Stimulated activated naive B cell treated with anti-CD40 and anti-IgM and Interleukin-4, amounts not matched to agents 10 μg/mL and 1 μg/mL and 100 μg/mL, for 72 hours (primary cell): ENCODE results near the gene CAPZB.

ENCODE experiments used
- ATAC-seq, 2 donors: fragments of 150-1000 bp; cut with Tn5 transposase; replicated peaks; 2 replicates each; pipeline ENCODE4 v1.10.0; 2021; ENCODE audit warnings: moderate library complexity in 1 of 2
- DNase-seq: peaks from one replicate; pipeline ENCODE4 v3.0.0; 2021
- H3K27ac Mint-ChIP-seq: one replicate; pipeline ENCODE4 v1.8.0; 2022; ENCODE audit warnings: mild to moderate bottlenecking, mixed read lengths
- H3K27me3 Mint-ChIP-seq, 2 donors: one replicate each; pipeline ENCODE4 v1.8.0; 2022; ENCODE audit warnings: mixed read lengths in 2 of 2
- H3K36me3 Mint-ChIP-seq, 2 donors: one replicate each; pipeline ENCODE4 v1.8.0; 2022; ENCODE audit warnings: mixed read lengths in 2 of 2, mild to moderate bottlenecking in 1 of 2
- H3K4me1 Mint-ChIP-seq, 2 donors: one replicate each; pipeline ENCODE4 v1.8.0; 2022; ENCODE audit warnings: mixed read lengths in 2 of 2, mild to moderate bottlenecking in 1 of 2
- H3K4me3 Mint-ChIP-seq, 2 donors: one replicate each; pipeline ENCODE4 v1.8.0; 2022; ENCODE audit warnings: mild to moderate bottlenecking in 2 of 2, mixed read lengths in 2 of 2, moderate library complexity in 1 of 2
- H3K9me3 Mint-ChIP-seq, 2 donors: one replicate each; pipeline ENCODE4 v1.8.0; 2022; ENCODE audit warnings: mixed read lengths in 2 of 2, mild to moderate bottlenecking in 1 of 2

The CAPZB gene

GRCh38 chr1:19337289-19337688 is 148.1 kb downstream of the CAPZB start:
- ATAC-seq (no peak), DNase-seq (no peak)
- H3K4me3 Mint-ChIP-seq, result peak overlapping the region in 1 of 2 donors; percentile 3
- H3K9me3 Mint-ChIP-seq, result no peaks in the 10 kb centered on the region
- H3K27ac Mint-ChIP-seq, result peak overlapping the region; percentile 75
- H3K27me3 Mint-ChIP-seq, result no peaks in the 10 kb centered on the region
- peaks cover 34 to 56% of the 10 kb centered on the region in 2 donors for H3K36me3 Mint-ChIP-seq
- peaks cover 21 to 30% of the 10 kb centered on the region in 2 donors for H3K4me1 Mint-ChIP-seq

GRCh38 chr1:19336543-19336942 is 148.8 kb downstream of the CAPZB start:
- H3K4me3 Mint-ChIP-seq, result no peak overlapping the region
- H3K27me3 Mint-ChIP-seq, result no peaks in the 10 kb centered on the region
- peaks cover 21 to 30% of the 10 kb centered on the region in 2 donors for H3K4me1 Mint-ChIP-seq
- DNase-seq, result no peak
- no peaks in the 10 kb centered on the region for H3K9me3 Mint-ChIP-seq
- peak; percentile 81 to 85 for ATAC-seq
- peaks cover 27 to 49% of the 10 kb centered on the region in 2 donors for H3K36me3 Mint-ChIP-seq
- peak overlapping the region; percentile 75 for H3K27ac Mint-ChIP-seq

GRCh38 chr1:19333587-19334354 is 151.6 kb downstream of the CAPZB start:
- H3K4me1 Mint-ChIP-seq, result peaks cover 18 to 26% of the 10 kb centered on the region in 2 donors
- ATAC-seq (no peak), DNase-seq (no peak)
- no peak overlapping the region for H3K4me3 Mint-ChIP-seq
- H3K9me3 Mint-ChIP-seq, result no peaks in the 10 kb centered on the region
- H3K36me3 Mint-ChIP-seq, result peaks cover 21 to 44% of the 10 kb centered on the region in 2 donors
- no peaks in the 10 kb centered on the region for H3K27me3 Mint-ChIP-seq
- H3K27ac Mint-ChIP-seq, result peak overlapping the region; percentile 10

- Mint-ChIP-seq H3K27me3 (no peaks in the 10 kb centered on the region), H3K9me3 (no peaks in the 10 kb centered on the region), H3K36me3 (peaks cover 19 to 44% of the 10 kb centered on the region in 2 donors), H3K4me3 (no peak overlapping the region), H3K27ac (peak overlapping the region; percentile 56), H3K4me1 (peaks cover 18 to 25% of the 10 kb centered on the region in 2 donors)
- DNase-seq (no peak), ATAC-seq (no peak)
These were observed 152.5 kb downstream of the CAPZB start for GRCh38 chr1:19332832-19333231.

GRCh38 chr1:19331262-19331878 is 154.0 kb downstream of the CAPZB start:
- DNase-seq, result no peak
- Mint-ChIP-seq H3K9me3 (no peaks in the 10 kb centered on the region), H3K27me3 (no peaks in the 10 kb centered on the region), H3K36me3 (peaks cover 24 to 44% of the 10 kb centered on the region in 2 donors), H3K4me3 (no peak overlapping the region), H3K27ac (peak overlapping the region; percentile 56), H3K4me1 (peaks cover 6 to 11% of the 10 kb centered on the region in 2 donors)
- no peak for ATAC-seq

GRCh38 chr1:19330449-19331135 is 154.7 kb downstream of the CAPZB start:
- Mint-ChIP-seq H3K27ac (no peak overlapping the region), H3K27me3 (no peaks in the 10 kb centered on the region), H3K9me3 (no peaks in the 10 kb centered on the region), H3K4me1 (peaks cover 2 to 3% of the 10 kb centered on the region in 2 donors), H3K36me3 (peaks cover 26 to 41% of the 10 kb centered on the region in 2 donors), H3K4me3 (no peak overlapping the region)
- DNase-seq (no peak), ATAC-seq (no peak)

GRCh38 chr1:19329611-19330010 is 155.7 kb downstream of the CAPZB start:
- DNase-seq (no peak), ATAC-seq (no peak)
- Mint-ChIP-seq H3K36me3 (peaks cover 29 to 44% of the 10 kb centered on the region in 2 donors), H3K27me3 (no peaks in the 10 kb centered on the region), H3K27ac (peak overlapping the region; percentile 48), H3K4me3 (no peak overlapping the region), H3K4me1 (no peaks in the 10 kb centered on the region), H3K9me3 (no peaks in the 10 kb centered on the region)

GRCh38 chr1:19329188-19329587 is 156.2 kb downstream of the CAPZB start:
- Mint-ChIP-seq H3K27me3 (no peaks in the 10 kb centered on the region), H3K36me3 (peaks cover 32 to 47% of the 10 kb centered on the region in 2 donors), H3K4me1 (no peaks in the 10 kb centered on the region), H3K27ac (peak overlapping the region; percentile 14), H3K9me3 (no peaks in the 10 kb centered on the region), H3K4me3 (no peak overlapping the region)
- DNase-seq (no peak), ATAC-seq (no peak)

GRCh38 chr1:19328486-19328885 is 156.9 kb downstream of the CAPZB start:
- H3K4me1 Mint-ChIP-seq, result no peaks in the 10 kb centered on the region
- no peaks in the 10 kb centered on the region for H3K27me3 Mint-ChIP-seq
- no peak overlapping the region for H3K4me3 Mint-ChIP-seq
- no peak for DNase-seq
- no peaks in the 10 kb centered on the region for H3K9me3 Mint-ChIP-seq
- ATAC-seq, result no peak
- peak overlapping the region; percentile 14 for H3K27ac Mint-ChIP-seq
- peaks cover 32 to 50% of the 10 kb centered on the region in 2 donors for H3K36me3 Mint-ChIP-seq

GRCh38 chr1:19327736-19328135 is 157.6 kb downstream of the CAPZB start:
- ATAC-seq (no peak), DNase-seq (no peak)
- no peaks in the 10 kb centered on the region for H3K9me3 Mint-ChIP-seq
- H3K4me1 Mint-ChIP-seq, result peaks cover 2 to 5% of the 10 kb centered on the region in 2 donors
- H3K4me3 Mint-ChIP-seq, result no peak overlapping the region
- H3K27ac Mint-ChIP-seq, result no peak overlapping the region
- peaks cover 32 to 56% of the 10 kb centered on the region in 2 donors for H3K36me3 Mint-ChIP-seq
- no peaks in the 10 kb centered on the region for H3K27me3 Mint-ChIP-seq

- no peak for DNase-seq
- Mint-ChIP-seq H3K4me3 (no peak overlapping the region), H3K27me3 (no peaks in the 10 kb centered on the region), H3K36me3 (peaks cover 35 to 58% of the 10 kb centered on the region in 2 donors), H3K4me1 (peaks cover 2 to 5% of the 10 kb centered on the region in 2 donors), H3K27ac (no peak overlapping the region), H3K9me3 (no peaks in the 10 kb centered on the region)
- ATAC-seq, result no peak
These were observed 158.0 kb downstream of the CAPZB start for GRCh38 chr1:19327301-19327700.

- H3K9me3 Mint-ChIP-seq, result no peaks in the 10 kb centered on the region
- peaks cover 2 to 5% of the 10 kb centered on the region in 2 donors for H3K4me1 Mint-ChIP-seq
- no peak for DNase-seq
- peaks cover 41 to 64% of the 10 kb centered on the region in 2 donors for H3K36me3 Mint-ChIP-seq
- H3K27me3 Mint-ChIP-seq, result no peaks in the 10 kb centered on the region
- H3K27ac Mint-ChIP-seq, result no peak overlapping the region
- no peak for ATAC-seq
- no peak overlapping the region for H3K4me3 Mint-ChIP-seq
These were observed 158.6 kb downstream of the CAPZB start for GRCh38 chr1:19326748-19327065.

GRCh38 chr1:19325958-19326747 is 159.2 kb downstream of the CAPZB start:
- no peak overlapping the region for H3K4me3 Mint-ChIP-seq
- H3K36me3 Mint-ChIP-seq, result peaks cover 41 to 67% of the 10 kb centered on the region in 2 donors
- ATAC-seq, result no peak

GRCh38 chr1:19325368-19325957 is 159.9 kb downstream of the CAPZB start:
- peaks cover 41 to 71% of the 10 kb centered on the region in 2 donors for H3K36me3 Mint-ChIP-seq
- H3K27ac Mint-ChIP-seq, result no peak overlapping the region
- H3K27me3 Mint-ChIP-seq, result no peaks in the 10 kb centered on the region
- no peak for DNase-seq
- H3K9me3 Mint-ChIP-seq, result no peaks in the 10 kb centered on the region
- peaks cover 4 to 5% of the 10 kb centered on the region in 2 donors for H3K4me1 Mint-ChIP-seq
- H3K4me3 Mint-ChIP-seq, result no peak overlapping the region
- no peak for ATAC-seq

More at GRCh38 chr1:19325958-19326747, 159.2 kb downstream of the CAPZB start:
- Mint-ChIP-seq H3K27ac (no peak overlapping the region), H3K9me3 (no peaks in the 10 kb centered on the region), H3K27me3 (no peaks in the 10 kb centered on the region), H3K4me1 (peaks cover 3 to 5% of the 10 kb centered on the region in 2 donors)
- DNase-seq, result no peak
